Muscle of arm (tissue), 12 donors: ENCODE data around the gene CBX2. TPM values are rescaled to one million over a fixed set of nuclear protein-coding genes. Genes with fewer than 3 reads are reported as not detected.

Experiments
- DNase-seq: peaks from one replicate; pipeline ENCODE4 v3.0.0-alpha.2; 2013
- polyA plus RNA-seq, 12 donors: library from polyadenylated mRNA; unstranded; fragments of 120-200 nt; gene quantifications; one replicate each; pipeline ENCODE4 v1.2.1, GENCODE V29; 2013; ENCODE audit not compliant: insufficient read length in 12 of 12

Gene CBX2
- polyA plus RNA-seq, 12 donors: 7.0 to 15.2 (median 8.9) TPM; not detected in 1

- DNase-seq: peak; percentile 71
Observed at GRCh38 chr17:79810130-79811010, 32.4 kb downstream of the CBX2 start.

DNA sequence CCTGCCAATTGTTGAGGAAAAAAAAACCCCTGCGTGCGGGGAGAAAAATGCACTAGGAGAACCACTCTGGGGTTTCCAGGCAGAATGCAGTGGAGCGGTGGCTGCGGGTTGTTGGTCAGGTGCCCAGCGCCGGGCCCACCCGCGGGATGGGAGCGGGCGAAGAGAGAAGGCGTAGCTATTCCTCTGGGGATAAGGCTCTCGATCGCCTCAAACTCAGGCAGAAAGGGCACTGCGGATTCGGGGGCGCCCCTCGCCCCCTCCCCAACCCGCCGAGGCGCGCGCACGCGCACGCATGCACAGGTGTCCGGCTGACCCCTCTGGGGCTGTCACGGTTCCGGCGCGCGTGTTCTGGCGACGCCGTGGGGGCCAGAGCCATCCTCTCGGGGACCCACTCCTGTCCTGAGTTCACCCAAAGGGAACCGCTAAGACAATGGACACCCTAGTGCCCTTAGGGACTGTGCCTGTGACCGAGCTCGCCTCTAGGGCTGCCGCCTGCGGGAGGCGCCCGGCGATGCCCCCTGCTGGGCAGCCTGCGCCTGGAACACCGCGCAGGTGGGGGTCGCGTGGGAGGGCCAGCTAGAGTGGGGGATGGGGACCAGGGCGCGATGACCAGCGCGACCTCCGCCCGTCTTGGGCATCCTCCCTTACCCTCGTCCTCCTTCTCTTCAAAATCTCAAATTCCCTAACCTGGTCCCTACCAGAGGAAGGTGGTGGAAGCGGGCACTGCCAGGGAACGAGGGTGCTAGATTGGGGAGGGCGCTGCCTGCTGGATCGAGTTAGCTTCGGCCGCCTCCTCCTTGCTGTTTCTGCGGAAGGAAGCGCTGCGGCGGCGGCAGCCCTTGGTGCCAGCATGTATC lies 33.3 kb downstream of the CBX2 start:
- DNase-seq: no peak

GRCh38 chr17:79811868-79812352 lies 34.0 kb downstream of the CBX2 start:
- DNase-seq: no peak

DNA sequence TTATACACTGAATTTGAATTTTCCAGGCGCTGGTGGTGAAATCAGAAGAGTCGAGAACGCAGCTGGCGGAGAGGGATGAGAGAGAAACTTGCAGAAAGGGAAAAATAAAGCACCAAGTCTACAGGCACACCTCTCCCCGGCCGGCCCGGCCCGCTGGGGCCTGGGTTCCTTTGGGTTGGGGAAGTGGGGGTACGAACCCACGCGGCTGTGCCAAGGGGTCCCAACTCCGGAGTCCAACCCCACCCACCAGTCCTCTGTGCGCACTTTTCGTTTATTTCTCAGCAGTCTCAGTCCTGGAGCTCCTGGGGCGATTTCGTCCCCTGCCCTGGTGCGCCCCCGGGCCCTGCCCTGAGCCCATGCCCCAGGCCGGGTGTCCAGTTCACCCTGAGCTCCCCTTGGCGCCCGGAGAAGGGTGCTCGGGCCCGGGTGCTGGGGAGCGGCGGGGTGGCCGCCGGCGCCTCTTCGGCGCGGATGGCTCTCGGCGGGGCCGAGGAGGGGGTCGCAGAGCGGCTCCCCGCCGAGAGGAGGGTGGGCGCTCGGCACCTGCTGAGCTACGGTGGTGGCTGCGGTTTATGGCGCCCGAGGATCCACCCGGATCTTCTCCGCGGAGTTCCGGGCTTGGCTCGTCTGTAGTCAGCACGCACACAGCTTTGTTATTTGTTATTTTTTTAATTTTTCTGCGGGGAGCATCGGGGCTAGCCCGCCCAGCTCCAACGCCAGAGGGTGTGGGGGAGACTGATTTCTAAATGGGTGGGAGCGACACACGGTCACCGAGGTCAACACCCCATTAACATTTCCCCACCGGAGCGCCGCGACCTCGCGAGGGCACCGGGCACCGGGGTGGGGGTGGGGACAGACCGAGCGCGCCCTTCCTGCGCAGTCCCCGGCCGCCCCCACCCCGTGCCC lies 34.7 kb downstream of the CBX2 start:
- no peak for DNase-seq

DNA sequence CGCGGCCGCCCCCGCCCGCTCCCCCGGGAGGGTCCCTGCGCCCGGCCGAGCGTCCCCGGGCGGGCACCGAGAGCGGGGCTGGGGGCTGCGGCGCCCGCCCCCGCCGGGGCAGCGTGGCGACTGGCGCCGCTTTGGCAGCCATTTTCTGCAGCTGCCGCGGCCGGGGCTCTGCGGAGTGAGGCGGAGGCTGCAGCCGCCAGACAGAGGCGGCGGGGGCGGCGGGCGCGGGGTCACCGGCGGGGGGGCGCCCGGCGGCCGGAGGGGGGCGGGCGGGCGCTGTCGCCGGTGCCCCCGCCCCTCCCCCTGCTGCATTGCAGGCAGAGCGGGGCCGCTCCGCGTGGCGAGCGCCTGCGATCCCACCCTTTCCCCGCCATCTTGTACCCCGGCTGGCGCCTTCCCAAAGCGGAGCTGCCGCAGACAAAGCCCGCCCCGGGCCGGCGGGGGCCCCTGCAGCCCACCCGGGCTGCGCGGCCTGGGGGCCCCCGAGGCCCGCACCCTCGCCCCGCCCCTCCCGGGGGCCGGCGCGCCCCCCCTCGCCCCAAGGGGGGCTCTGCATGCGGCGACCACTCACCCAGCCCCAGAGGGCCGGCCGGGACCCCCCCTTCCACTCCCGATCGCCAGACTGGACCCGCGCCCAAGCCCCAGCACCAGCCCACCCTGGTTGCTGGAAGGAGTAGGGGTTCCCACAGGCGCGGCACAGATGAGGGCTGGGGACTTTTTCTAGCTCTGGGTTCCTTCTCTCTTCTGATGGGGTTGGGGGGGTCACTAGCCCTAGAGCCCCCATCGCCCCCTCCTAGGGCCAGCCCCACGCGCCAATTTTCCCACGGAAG lies 35.6 kb downstream of the CBX2 start:
- DNase-seq: no peak

DNA sequence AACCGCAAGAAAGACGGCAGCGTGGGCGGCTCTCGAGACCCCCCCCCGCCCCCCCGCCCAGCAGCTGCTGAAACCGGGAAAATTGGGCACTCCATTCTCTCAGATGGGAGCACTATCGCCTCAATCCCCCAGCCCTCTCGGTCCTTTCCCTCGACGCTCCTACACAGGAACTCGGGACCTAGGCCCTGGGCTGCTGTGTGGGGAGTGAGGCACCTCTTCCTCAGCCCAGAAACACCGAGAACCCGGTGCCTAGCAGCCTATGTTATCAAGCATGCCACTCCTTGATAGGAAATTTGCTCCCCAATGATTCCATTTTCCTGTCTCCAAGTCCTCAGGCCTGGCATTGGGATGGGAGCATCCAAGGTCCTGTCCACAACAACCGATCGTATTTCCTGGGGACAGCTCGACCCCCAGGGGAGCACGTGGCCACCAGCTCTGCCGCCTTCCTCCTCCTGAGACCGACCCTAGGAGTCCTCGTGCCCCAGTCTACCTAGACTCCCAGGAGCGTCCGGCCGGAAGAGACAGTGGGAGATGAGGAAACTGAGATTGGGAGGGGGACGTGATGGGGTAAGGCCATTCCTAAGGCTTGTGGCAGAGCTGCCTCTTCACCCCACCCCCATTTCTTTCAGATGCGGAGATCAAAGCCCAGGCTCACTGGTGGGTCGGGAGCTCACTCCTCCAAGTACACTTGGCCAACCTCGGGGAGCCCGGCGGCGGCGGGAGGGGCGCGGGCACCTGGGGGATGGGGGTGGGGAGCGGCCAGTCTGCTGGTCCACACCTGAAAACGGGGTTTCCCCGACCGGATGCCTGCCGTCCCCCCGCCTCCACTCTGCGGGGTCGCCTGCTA lies 36.4 kb downstream of the CBX2 start:
- no peak for DNase-seq

GRCh38 chr17:79814974-79815835 lies 37.3 kb downstream of the CBX2 start:
- no peak for DNase-seq

GRCh38 chr17:79815836-79816461 lies 38.0 kb downstream of the CBX2 start:
- DNase-seq: no peak

DNA sequence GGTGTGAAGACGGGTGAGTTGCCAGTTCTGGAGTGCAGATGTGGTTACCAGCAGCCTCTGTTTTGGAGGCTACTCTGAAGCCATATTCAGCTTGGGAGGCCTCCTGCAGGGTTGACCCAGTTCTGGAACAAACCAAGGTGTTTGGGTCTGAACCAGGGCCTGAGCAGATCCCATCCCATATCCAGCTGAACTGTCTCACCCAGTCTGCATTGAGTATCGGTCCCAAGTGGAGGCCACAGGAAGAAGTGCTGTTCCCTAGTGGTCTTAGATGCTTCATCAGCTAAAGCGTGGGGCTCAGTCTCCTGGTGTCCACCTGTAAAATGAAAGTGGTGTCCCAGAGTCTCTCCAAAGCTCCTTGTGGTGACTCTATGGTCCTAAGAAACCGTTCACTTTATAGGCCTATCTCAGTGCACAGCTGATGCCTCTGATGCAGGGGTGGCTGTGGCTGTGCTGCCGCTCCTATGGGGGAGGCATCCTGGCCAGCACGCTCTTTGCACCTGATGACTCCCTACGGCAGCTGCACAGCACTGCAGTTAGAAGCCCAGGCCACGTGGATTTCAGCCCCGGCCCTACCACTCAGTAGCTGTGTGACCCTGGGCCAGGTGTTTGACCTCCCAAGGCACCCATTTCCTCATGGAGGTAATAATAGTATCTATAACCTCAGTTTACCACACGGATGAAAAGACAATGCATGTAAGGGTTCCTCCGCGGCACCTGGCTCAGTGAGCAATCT lies 40.2 kb downstream of the CBX2 start:
- no peak for DNase-seq

DNA sequence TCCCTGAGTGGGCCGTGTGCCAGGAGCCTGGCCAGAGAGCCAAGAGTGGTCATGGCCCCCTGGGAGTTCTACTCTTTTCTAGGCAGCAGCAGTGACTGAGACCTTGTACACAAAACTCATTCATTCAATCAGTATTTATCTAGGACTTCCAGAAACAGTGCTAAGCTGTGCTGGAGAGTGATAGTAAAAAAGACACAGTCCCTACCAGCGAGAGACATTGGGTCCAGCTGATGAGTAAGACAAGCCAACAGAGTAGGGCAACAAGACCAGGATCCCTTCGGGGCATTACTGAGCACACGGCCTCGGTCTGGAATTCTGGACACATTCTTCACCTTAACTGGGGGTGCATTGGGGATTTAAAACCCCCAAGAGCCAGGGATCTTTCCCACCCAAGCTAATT lies 41.1 kb downstream of the CBX2 start:
- no peak for DNase-seq

DNA sequence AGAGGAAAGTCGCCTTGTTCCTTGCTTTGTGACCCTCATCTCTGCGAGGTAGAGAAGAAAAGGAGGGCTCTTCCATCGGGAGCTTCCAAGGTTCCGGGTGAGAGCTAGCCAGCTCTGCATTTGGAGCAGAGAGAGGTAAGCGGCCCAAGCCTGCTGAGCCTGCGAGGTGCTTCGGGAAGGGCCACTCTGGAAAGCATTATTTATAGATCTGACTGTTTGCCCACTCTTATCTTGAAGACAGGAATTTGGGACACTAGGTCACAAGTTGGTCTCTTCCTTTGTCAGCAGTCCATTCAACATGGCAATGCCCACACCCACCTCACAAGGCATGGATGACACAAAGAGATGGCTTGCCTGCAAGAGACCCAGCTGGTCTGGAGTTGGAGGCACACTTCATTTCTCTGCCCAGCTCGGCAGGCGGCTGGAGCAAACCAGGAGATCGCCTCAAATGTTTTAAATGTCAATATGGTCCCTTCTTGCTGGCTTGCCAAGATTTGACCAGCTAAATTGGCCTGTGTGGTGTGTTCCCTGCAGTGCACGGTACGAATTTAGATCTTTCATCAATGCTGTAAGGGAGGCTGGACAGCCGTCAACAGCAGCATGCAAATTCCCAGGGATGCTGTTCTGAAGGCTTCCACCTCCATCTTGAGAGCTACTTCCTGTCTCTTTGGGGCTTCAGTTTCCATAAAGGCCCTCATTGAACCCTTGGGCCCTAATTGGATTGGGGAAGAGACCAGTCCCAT lies 41.8 kb downstream of the CBX2 start:
- no peak for DNase-seq

- DNase-seq: no peak
Observed at GRCh38 chr17:79820959-79821330, 43.0 kb downstream of the CBX2 start.

DNA sequence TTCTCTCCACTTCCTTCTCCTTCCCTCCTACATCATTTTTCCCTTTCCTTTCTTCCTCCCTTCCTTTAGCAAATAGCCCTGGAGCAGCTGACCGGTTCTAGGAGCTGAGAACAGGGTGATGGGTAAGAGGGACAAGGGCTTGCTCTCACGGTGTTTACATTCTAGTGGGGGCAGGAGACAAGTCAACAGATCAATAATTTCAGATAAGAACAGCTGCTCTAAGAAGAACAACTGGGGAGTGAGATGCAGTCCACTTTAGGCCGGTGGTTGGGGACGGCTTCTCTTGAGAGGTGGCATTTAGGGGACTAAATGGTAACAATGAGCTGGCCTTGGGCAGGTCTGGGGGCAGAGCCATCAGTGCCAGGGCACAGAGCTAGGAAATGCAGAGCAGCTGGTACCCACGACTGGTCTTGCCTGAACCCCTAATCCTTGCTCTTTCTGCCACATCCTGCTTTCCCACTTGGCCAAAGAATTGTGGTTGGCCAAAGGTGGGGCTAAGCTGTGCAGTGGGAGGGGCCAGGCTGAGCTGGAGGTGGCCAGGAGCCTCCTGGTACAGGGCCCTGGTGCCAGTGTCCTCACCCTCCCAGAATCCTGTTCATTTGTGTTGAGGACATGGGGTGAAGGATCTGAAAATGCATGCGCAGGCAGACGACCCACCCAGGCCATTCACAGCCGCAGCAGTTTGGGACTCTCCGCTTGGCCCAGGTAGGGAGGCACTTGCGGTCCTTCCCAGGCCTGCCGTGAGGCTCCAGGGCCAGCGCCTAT lies 43.6 kb downstream of the CBX2 start:
- no peak for DNase-seq

DNA sequence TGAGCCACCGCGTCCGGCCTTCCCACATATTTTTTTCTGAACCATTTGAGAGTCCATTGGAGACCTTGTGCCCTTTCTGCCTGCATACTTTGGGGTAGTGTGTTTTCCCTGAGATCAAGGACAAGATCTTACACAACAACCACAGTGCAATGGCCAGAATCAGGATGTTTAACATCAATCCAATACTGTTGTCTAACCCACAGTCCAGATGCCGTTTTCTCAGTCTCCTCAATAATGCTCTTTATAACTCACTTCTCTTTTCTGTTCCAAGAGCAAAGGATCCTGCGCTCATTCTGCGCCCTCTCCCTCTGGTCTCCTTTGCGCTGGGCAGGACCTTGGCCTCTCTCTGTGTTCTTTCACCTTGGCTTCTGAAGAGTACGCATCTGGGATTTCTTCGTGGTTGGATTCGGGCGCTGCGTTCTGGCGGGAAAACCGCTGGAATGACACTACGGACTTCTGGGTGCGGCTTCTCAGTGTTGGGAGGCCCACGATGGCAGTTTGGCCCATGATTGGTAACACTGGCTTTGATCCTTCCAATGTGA lies 44.7 kb downstream of the CBX2 start:
- no peak for DNase-seq

DNA sequence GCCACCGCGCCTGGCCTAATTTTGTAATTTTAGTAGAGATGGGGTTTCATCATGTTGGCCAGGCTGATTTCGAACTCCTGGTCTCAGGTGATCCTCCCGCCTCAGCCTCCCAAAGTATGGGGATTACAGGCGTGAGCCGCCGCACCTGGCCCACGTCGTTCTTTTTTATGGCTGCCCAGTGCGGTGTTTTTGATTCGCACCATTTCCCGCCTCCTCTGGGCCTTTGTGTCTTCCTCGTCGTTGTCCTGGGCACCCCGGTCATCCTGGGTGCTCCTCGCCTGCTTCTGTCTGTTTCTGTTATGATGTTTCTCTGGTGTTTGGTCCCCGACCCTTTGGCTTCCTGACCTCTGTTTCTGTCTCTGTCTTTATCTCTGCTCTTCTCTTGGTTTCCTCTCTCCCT lies 46.3 kb downstream of the CBX2 start:
- no peak for DNase-seq
